HEK293T (cell line): ENCODE data around the gene TRMT1L.

ENCODE experiments used
- CTCF ChIA-PET: fragments of 350-600 bp; formaldehyde crosslinking; extraction: SDS; loops from one replicate; lab custom pipeline; 2021; ENCODE audit warnings: antibody characterized with exemption, inconsistent platforms; lab: Yijun Ruan, JAX
- POLR2A ChIA-PET: fragments of 350-600 bp; formaldehyde crosslinking; extraction: SDS; loops from one replicate; lab custom pipeline; 2020; ENCODE audit warnings: antibody characterized with exemption, inconsistent platforms; lab: Yijun Ruan, JAX
- DNase-seq: peaks from one replicate; pipeline ENCODE4 v3.0.0; 2012; ENCODE audit warnings: mixed read lengths; ENCODE audit errors: extremely low spot score
- ARNT ChIP-seq: fragments of 450-650 bp; IDR thresholded peaks from 2 replicates; pipeline ENCODE4 v1.6.1; 2017; ENCODE audit warnings: mild to moderate bottlenecking
- BHLHE40 ChIP-seq: fragments of 450-650 bp; IDR thresholded peaks from 2 replicates; pipeline ENCODE4 v1.6.1; 2016; ENCODE audit warnings: mild to moderate bottlenecking, moderate library complexity, borderline replicate concordance
- CTBP1 ChIP-seq: fragments of 450-650 bp; IDR thresholded peaks from 2 replicates; pipeline ENCODE4 v1.6.1; 2016; ENCODE audit warnings: borderline replicate concordance
- ELF4 ChIP-seq: fragments of 450-650 bp; IDR thresholded peaks from 2 replicates; pipeline ENCODE4 v1.6.1; 2017; ENCODE audit warnings: antibody characterized with exemption
- FOXA1 ChIP-seq: fragments of 450-650 bp; IDR thresholded peaks from 2 replicates; pipeline ENCODE4 v1.6.1; 2016; ENCODE audit warnings: mild to moderate bottlenecking
- FOXK2 ChIP-seq: fragments of 450-650 bp; IDR thresholded peaks from 2 replicates; pipeline ENCODE4 v1.6.1; 2016; ENCODE audit warnings: mild to moderate bottlenecking
- FOXM1 ChIP-seq: fragments of 450-650 bp; IDR thresholded peaks from 2 replicates; pipeline ENCODE4 v1.6.1; 2017; ENCODE audit warnings: mild to moderate bottlenecking, borderline replicate concordance
- HDGF ChIP-seq: fragments of 450-650 bp; IDR thresholded peaks from 2 replicates; pipeline ENCODE4 v1.6.1; 2017; ENCODE audit warnings: antibody characterized with exemption, borderline replicate concordance
- L3MBTL2 ChIP-seq: fragments of 450-650 bp; conservative IDR thresholded peaks from 2 replicates; pipeline ENCODE4 v1.6.1; 2016; ENCODE audit warnings: mild to moderate bottlenecking
- LEF1 ChIP-seq: fragments of 450-650 bp; IDR thresholded peaks from 2 replicates; pipeline ENCODE4 v1.6.1; 2017; ENCODE audit warnings: mild to moderate bottlenecking, borderline replicate concordance
- NFRKB ChIP-seq: fragments of 450-650 bp; IDR thresholded peaks from 2 replicates; pipeline ENCODE4 v1.6.1; 2016; ENCODE audit warnings: mild to moderate bottlenecking, moderate library complexity
- SP1 ChIP-seq: fragments of 450-650 bp; IDR thresholded peaks from 2 replicates; pipeline ENCODE4 v1.6.1; 2017
- SUZ12 ChIP-seq: fragments of 450-650 bp; IDR thresholded peaks from 2 replicates; pipeline ENCODE4 v1.6.1; 2016; ENCODE audit warnings: mild to moderate bottlenecking
- TARDBP ChIP-seq: fragments of 450-650 bp; IDR thresholded peaks from 2 replicates; pipeline ENCODE4 v1.6.1; 2016
- ZNF384 ChIP-seq: fragments of 450-650 bp; IDR thresholded peaks from 2 replicates; pipeline ENCODE4 v1.6.1; 2016
- TF ChIP-seq, protein P1 (sequence below): fragments of 450-650 bp; IDR thresholded peaks from 2 replicates; pipeline ENCODE4 v1.6.1; 2016

Gene TRMT1L

DNA sequence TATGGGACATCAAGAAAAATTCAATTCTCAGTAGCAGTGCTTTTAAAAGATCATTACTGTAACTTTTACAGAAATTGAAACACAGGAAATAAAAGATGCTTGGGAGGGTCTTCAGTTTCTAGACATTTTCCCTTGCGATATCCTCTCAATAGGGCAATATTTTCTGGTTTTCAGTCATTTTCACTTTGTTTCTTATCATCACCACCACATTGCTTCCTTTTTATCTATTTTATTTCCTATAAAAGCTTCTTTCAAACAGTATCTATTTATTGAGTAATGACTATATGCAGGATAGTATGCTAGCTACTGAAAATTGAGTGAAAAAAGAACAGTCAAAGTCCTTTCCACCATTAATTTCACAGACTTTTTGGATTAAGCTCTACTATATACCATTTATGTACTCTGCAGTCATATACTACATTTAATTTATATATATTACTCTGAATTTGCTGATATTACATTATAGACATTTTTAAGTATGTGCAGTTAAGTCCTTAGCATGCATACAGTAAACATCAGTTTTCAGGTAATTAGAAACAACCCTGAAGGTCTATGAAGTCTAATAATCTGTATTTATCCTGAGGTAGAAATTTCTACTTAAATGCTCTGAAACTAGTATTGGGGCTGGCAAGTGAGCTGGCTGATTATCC is 18.7 kb downstream of the TRMT1L start:
- DNase-seq: no peak
- POLR2A ChIA-PET: no interaction called here
- CTCF ChIA-PET: no interaction called here
- no peak for TF ChIP-seq SUZ12

DNA sequence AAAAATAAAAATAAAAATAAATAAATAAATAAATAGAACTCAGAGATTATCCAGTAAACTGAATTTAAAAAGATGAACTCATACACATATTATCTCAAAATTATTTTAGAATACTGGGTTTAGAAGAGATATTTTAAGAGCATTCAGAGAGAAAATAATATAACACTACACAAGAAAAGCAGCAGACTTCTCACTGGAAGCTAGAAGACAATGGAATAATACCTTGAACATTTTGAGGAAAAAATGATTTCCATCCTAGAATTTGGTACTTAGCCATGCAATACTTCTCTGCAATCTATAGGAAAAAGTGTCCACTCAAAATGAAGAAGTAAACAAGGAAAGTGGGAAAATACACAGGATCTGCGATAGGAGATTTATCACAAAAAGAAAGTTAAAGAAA is 24.2 kb downstream of the TRMT1L start:
- DNase-seq: no peak
- CTCF ChIA-PET: no interaction called here
- TF ChIP-seq FOXK2 (no peak), ZNF384 (no peak), NFRKB (no peak), SP1 (no peak), HDGF (no peak), TARDBP (no peak), ELF4 (no peak), LEF1 (no peak), SUZ12 (no peak), CTBP1 (no peak), ARNT (no peak), FOXA1 (no peak), L3MBTL2 (no peak), FOXM1 (no peak), BHLHE40 (no peak)
- TF ChIP-seq, protein P1, sequence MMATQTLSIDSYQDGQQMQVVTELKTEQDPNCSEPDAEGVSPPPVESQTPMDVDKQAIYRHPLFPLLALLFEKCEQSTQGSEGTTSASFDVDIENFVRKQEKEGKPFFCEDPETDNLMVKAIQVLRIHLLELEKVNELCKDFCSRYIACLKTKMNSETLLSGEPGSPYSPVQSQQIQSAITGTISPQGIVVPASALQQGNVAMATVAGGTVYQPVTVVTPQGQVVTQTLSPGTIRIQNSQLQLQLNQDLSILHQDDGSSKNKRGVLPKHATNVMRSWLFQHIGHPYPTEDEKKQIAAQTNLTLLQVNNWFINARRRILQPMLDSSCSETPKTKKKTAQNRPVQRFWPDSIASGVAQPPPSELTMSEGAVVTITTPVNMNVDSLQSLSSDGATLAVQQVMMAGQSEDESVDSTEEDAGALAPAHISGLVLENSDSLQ: no peak
- POLR2A ChIA-PET: no interaction called here

DNA sequence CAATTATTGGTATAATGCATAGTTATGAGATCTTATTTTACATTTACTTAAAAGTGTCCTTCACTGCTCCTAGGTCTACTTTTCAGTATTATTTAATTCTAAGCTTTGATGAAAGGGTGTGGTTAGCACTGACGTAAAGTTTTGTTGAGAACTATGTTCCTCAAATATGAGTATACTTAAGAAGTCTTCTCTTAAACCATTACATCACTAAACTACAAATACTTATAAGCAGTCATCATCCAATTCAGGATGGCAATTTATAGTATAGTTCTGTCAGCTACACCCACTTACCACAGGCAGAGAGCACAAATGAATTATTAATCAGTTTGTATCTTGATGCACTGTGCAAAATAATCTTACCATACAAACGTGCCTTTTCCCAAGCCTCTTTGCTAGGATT is 27.0 kb downstream of the TRMT1L start:
- ChIA-PET POLR2A (no interaction called here), CTCF (no interaction called here)
- no peak for TF ChIP-seq HDGF
- no peak for TF ChIP-seq TARDBP
- TF ChIP-seq ARNT: no peak
- TF ChIP-seq LEF1: no peak
- TF ChIP-seq BHLHE40: no peak
- no peak for TF ChIP-seq SUZ12
- TF ChIP-seq FOXK2: no peak
- no peak for TF ChIP-seq NFRKB
- no peak for DNase-seq

DNA sequence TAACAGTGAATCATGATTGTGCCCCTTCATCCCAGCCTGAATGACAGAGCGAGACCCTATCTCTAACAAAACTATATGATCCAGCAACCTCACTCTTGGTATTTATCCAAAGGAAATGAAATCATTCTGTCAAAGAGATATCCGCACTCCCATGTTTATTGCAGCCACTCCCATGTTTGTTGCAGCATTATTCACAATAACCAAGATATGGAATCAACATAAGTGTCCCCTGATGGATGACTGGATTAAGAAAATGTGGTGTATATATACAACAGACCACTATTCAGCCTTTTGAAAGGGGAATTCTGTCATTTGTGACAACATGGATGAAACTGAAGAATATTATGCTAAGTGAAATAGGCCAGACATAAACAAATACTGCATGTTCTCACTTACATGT is 44.4 kb downstream of the TRMT1L start:
- DNase-seq: no peak
- POLR2A ChIA-PET: no interaction called here
- CTCF ChIA-PET: no interaction called here
- no peak for TF ChIP-seq CTBP1
- no peak for TF ChIP-seq FOXM1
- TF ChIP-seq, protein P1: no peak
- TF ChIP-seq ZNF384: no peak
- no peak for TF ChIP-seq TARDBP
- no peak for TF ChIP-seq ELF4
- no peak for TF ChIP-seq LEF1
- no peak for TF ChIP-seq L3MBTL2
- TF ChIP-seq HDGF: no peak
- no peak for TF ChIP-seq FOXK2
- no peak for TF ChIP-seq ARNT
- no peak for TF ChIP-seq SUZ12
- TF ChIP-seq SP1: no peak
- TF ChIP-seq NFRKB: no peak
- TF ChIP-seq FOXA1: no peak
- no peak for TF ChIP-seq BHLHE40

DNA sequence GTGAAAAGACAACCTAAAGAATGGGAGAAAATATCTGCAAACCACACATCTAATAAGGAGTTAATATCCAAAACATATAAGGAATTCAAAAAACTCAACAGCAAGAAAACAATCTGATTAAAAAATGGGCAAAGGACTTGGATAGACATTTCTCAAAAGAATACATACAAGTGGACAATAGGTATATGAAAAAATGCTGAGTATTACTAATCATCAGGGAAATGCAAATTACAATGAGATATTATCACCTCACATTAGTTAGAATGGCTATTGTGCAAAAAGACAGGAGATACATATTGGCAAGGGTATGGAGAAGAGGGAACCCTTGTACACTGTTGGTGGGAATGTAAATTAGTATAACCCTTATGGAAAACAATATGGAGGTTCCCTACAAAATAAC is 44.9 kb downstream of the TRMT1L start:
- DNase-seq: no peak
- no peak for TF ChIP-seq SUZ12
- no peak for TF ChIP-seq FOXM1
- no peak for TF ChIP-seq FOXK2
- no peak for TF ChIP-seq ELF4
- TF ChIP-seq NFRKB: no peak
- POLR2A ChIA-PET: no interaction called here
- CTCF ChIA-PET: no interaction called here

DNA sequence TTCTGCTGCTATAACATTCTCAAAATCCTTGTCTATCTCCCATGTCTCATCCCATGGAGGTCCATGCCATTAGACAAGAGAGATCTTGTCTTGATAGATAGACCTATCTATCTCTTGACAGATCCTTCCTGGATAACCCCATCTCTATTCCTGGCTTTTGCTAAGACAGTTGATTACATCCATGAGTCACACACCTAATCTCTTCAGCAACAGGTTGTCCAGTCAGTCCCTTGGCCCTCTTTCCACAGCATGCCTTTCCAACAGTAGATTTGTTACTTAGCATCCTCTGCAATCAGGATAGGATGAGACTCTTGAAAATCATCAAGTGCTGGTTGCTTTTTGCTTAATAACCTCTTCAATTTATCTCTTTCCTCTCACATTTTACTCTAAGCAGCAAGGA is 46.6 kb downstream of the TRMT1L start:
- CTCF ChIA-PET: no interaction called here
- no peak for DNase-seq
- POLR2A ChIA-PET: no interaction called here
- TF ChIP-seq CTBP1 (no peak), L3MBTL2 (no peak), SUZ12 (no peak), ZNF384 (no peak)

DNA sequence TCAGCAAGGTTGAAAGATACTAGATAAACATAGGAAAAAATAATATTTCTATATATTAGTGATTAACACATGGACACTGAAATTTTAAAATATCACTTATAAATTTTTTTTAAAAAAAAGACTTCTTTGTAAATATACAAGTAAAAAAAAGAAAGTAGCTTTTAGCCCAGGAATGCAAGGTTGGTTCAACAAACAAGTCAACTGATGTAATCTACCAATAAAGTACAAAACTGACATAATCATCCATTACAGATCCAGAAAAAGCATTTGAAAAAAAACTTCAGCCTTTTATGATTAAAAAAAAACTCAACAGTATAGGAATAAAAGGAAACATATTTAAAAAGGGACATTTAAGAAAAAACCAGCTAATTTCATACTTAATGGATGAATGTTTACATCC is 48.4 kb downstream of the TRMT1L start:
- ChIA-PET CTCF (no interaction called here), POLR2A (no interaction called here)
- no peak for DNase-seq
- no peak for TF ChIP-seq SP1
- TF ChIP-seq LEF1: no peak
- no peak for TF ChIP-seq HDGF
- TF ChIP-seq, protein P1: no peak
- no peak for TF ChIP-seq FOXK2
- TF ChIP-seq TARDBP: no peak
- no peak for TF ChIP-seq ELF4
- no peak for TF ChIP-seq L3MBTL2
- no peak for TF ChIP-seq FOXA1
- no peak for TF ChIP-seq CTBP1
- TF ChIP-seq SUZ12: no peak
- no peak for TF ChIP-seq ARNT
- TF ChIP-seq NFRKB: no peak
- no peak for TF ChIP-seq BHLHE40
- TF ChIP-seq FOXM1: no peak
